GM21723 (cell line): Measurements from ENCODE around the gene ALDOA.

Experiments used
- ATAC-seq: cut with Tn5 transposase; IDR thresholded peaks from one replicate; pipeline ENCODE4 v1.9.1; 2021; ENCODE audit warnings: mild to moderate bottlenecking, moderate library complexity; ENCODE audit not compliant: unreplicated experiment

ALDOA gene

GRCh38 chr16:30088832-30089624 lies 23.5 kb downstream of the ALDOA start:
- ATAC-seq, result no peak

GRCh38 chr16:30090610-30091331 lies 25.2 kb downstream of the ALDOA start:
- no peak for ATAC-seq

GRCh38 chr16:30091474-30092372 lies 26.2 kb downstream of the ALDOA start, which contains the start of gene TBX6:
Gene TBX6 (minus strand): TSS chr16:30091924. CDS start chr16:30091193, 731 bp downstream.
- ATAC-seq, result peak; percentile 69

GRCh38 chr16:30092373-30093010 lies 26.9 kb downstream of the ALDOA start:
- peak; percentile 52 for ATAC-seq

GRCh38 chr16:30094541-30095165 lies 29.1 kb downstream of the ALDOA start:
- no peak for ATAC-seq

GRCh38 chr16:30095166-30096078 lies 29.9 kb downstream of the ALDOA start:
- ATAC-seq, result no peak

- ATAC-seq, result peak; percentile 43
These were observed 30.7 kb downstream of the ALDOA start, which contains the start of gene YPEL3 for GRCh38 chr16:30096105-30096861. Gene YPEL3 (minus strand): TSS chr16:30096213. CDS start chr16:30095482, 731 bp downstream.

GRCh38 chr16:30096862-30097563 lies 31.5 kb downstream of the ALDOA start:
- ATAC-seq, result no peak

GRCh38 chr16:30104090-30104489 lies 38.5 kb downstream of the ALDOA start:
- no peak for ATAC-seq

- no peak for ATAC-seq
These were observed 38.9 kb downstream of the ALDOA start for GRCh38 chr16:30104492-30104891.

- ATAC-seq, result no peak
These were observed 42.7 kb downstream of the ALDOA start for GRCh38 chr16:30108059-30108850.

- ATAC-seq, result no peak
These were observed 45.1 kb downstream of the ALDOA start for GRCh38 chr16:30110661-30111060.

GRCh38 chr16:30112197-30113030 lies 46.9 kb downstream of the ALDOA start:
- ATAC-seq, result no peak

- no peak for ATAC-seq
These were observed 47.6 kb downstream of the ALDOA start, which contains the start of gene GDPD3 for GRCh38 chr16:30113031-30113710. Gene GDPD3 (minus strand): TSS chr16:30113537. CDS start chr16:30113478, 59 bp downstream.

- ATAC-seq, result no peak
These were observed 48.3 kb downstream of the ALDOA start for GRCh38 chr16:30113711-30114333.
